GM18498 (cell line): ENCODE measurements around the gene MYBBP1A.
"Not testable (repeated sequence)": the region's sequence is repeated elsewhere in the genome, so short reads cannot be mapped to it uniquely, and the experiment has no call there.

ENCODE experiments used
- ATAC-seq: cut with Tn5 transposase; IDR thresholded peaks from one replicate; pipeline ENCODE4 v1.9.1; 2021; ENCODE audit warnings: mild to moderate bottlenecking, moderate library complexity; ENCODE audit not compliant: unreplicated experiment

Gene MYBBP1A

GRCh38 chr17:4554997-4555799 lies at the start of gene MYBBP1A:
Gene MYBBP1A (minus strand): TSS chr17:4555384. CDS start chr17:4555324, 60 bp downstream.
- peak; percentile 88 for ATAC-seq

GRCh38 chr17:4604736-4605135 lies 49.6 kb upstream of the MYBBP1A start:
- ATAC-seq = not testable (repeated sequence)

GRCh38 chr17:4604111-4604644 lies 49.0 kb upstream of the MYBBP1A start:
- no peak for ATAC-seq

GRCh38 chr17:4602041-4602440 lies 46.9 kb upstream of the MYBBP1A start:
- ATAC-seq = no peak

GRCh38 chr17:4601326-4601725 lies 46.1 kb upstream of the MYBBP1A start:
- no peak for ATAC-seq

GRCh38 chr17:4600563-4600962 lies 45.4 kb upstream of the MYBBP1A start:
- ATAC-seq = no peak

GRCh38 chr17:4599505-4600281 lies 44.5 kb upstream of the MYBBP1A start:
- no peak for ATAC-seq

- no peak for ATAC-seq
Observed at GRCh38 chr17:4598776-4599504, 43.8 kb upstream of the MYBBP1A start.

- ATAC-seq = no peak
Observed at GRCh38 chr17:4597975-4598374, 42.8 kb upstream of the MYBBP1A start.

- no peak for ATAC-seq
Observed at GRCh38 chr17:4596636-4597380, 41.6 kb upstream of the MYBBP1A start.

GRCh38 chr17:4595685-4596342 lies 40.6 kb upstream of the MYBBP1A start:
- ATAC-seq = not testable (repeated sequence)

GRCh38 chr17:4594931-4595684 lies 39.9 kb upstream of the MYBBP1A start:
- ATAC-seq = no peak

GRCh38 chr17:4594406-4594805 lies 39.2 kb upstream of the MYBBP1A start:
- no peak for ATAC-seq

GRCh38 chr17:4593021-4593421 lies 37.8 kb upstream of the MYBBP1A start:
- ATAC-seq = no peak

- ATAC-seq = no peak
Observed at GRCh38 chr17:4592240-4593005, 37.2 kb upstream of the MYBBP1A start.

GRCh38 chr17:4591529-4591928 lies 36.3 kb upstream of the MYBBP1A start:
- no peak for ATAC-seq

GRCh38 chr17:4590981-4591453 lies 35.8 kb upstream of the MYBBP1A start:
- ATAC-seq = no peak

GRCh38 chr17:4590042-4590441 lies 34.9 kb upstream of the MYBBP1A start:
- not testable (repeated sequence) for ATAC-seq
